PC-3 (cell line): Measurements from ENCODE around the gene FOXP3. TPM values are rescaled to one million over a fixed set of nuclear protein-coding genes. Genes with fewer than 3 reads are reported as not detected.

Experiments used
- ATAC-seq: fragments of 200-7000 bp; cut with Tn5 transposase; 2 replicates; pipeline ENCODE4 v1.9.1; 2020; ENCODE audit warnings: mild to moderate bottlenecking, moderate library complexity
- BruUV-seq: library from RNA; stranded (reverse); fragments of 400-500 nt; replicated peaks from 2 replicates; lab custom pipeline; 2021; lab: Mats Ljungman, UMichigan
- CTCF ChIA-PET: fragments of 300-600 bp; sonication (Branson Sonifier 250); formaldehyde crosslinking; loops from one replicate; lab custom pipeline; 2022; ENCODE audit warnings: antibody characterized with exemption; lab: Charles Lee
- POLR2A ChIA-PET: fragments of 300-600 bp; sonication (Branson Sonifier 250); formaldehyde crosslinking; loops from one replicate; lab custom pipeline; 2022; ENCODE audit warnings: antibody characterized with exemption; ENCODE audit not compliant: unreplicated experiment; lab: Charles Lee
- DNase-seq: peaks from one replicate; pipeline ENCODE4 v3.0.0-alpha.2; 2015
- H2AFZ ChIP-seq: fragments of 300-600 bp; sonication (generic); 2 replicates; pipeline ENCODE4 v1.6.0; 2016; ENCODE audit warnings: antibody characterized with exemption, low read length
- H3F3A ChIP-seq: fragments of 300-600 bp; sonication (generic); one replicate; pipeline ENCODE4 v1.6.0; 2017; ENCODE audit warnings: antibody characterized with exemption, low read length, control low read depth, mild to moderate bottlenecking; ENCODE audit not compliant: unreplicated experiment
- H3K27ac ChIP-seq: fragments of 300-600 bp; sonication (generic); 2 replicates; pipeline ENCODE4 v1.5.1; 2016; ENCODE audit warnings: mild to moderate bottlenecking, low read length
- H3K27me3 ChIP-seq: fragments of 300-600 bp; sonication (generic); 2 replicates; pipeline ENCODE4 v1.6.1; 2016; ENCODE audit warnings: low read length, mixed read lengths
- H3K36me3 ChIP-seq: fragments of 300-600 bp; sonication (generic); 2 replicates; pipeline ENCODE4 v1.6.1; 2016; ENCODE audit warnings: low read depth, mixed run types, low read length, mixed read lengths
- H3K4me1 ChIP-seq: fragments of 300-600 bp; sonication (generic); 2 replicates; pipeline ENCODE4 v1.5.1; 2016; ENCODE audit warnings: low read length; ENCODE audit not compliant: insufficient read depth
- H3K4me2 ChIP-seq: fragments of 300-600 bp; sonication (generic); 2 replicates; pipeline ENCODE4 v1.6.0; 2016; ENCODE audit warnings: low read length
- H3K4me3 ChIP-seq: fragments of 300-600 bp; sonication (generic); 2 replicates; pipeline ENCODE4 v1.5.1; 2016; ENCODE audit warnings: mild to moderate bottlenecking, low read length, mixed read lengths
- H3K79me2 ChIP-seq: fragments of 300-600 bp; sonication (generic); 2 replicates; pipeline ENCODE4 v1.6.1; 2017; ENCODE audit warnings: low read length, mixed read lengths
- H3K9ac ChIP-seq: fragments of 300-600 bp; sonication (generic); 2 replicates; pipeline ENCODE4 v1.6.0; 2016; ENCODE audit warnings: mild to moderate bottlenecking, low read length
- H3K9me2 ChIP-seq: fragments of 300-600 bp; sonication (generic); replicated peaks from 2 replicates; pipeline ENCODE4 v1.6.1; 2016; ENCODE audit warnings: mixed run types, low read length, mixed read lengths
- H3K9me3 ChIP-seq: fragments of 300-600 bp; sonication (generic); 2 replicates; pipeline ENCODE4 v1.6.1; 2016; ENCODE audit warnings: low read length, mixed read lengths
- H4K20me1 ChIP-seq: fragments of 300-600 bp; sonication (generic); 2 replicates; pipeline ENCODE4 v1.6.1; 2016; ENCODE audit warnings: low read length, mixed read lengths
- CTCF ChIP-seq: fragments of 300-600 bp; sonication (generic); conservative IDR thresholded peaks from 2 replicates; pipeline ENCODE4 v1.5.1; 2017; ENCODE audit warnings: antibody characterized with exemption, low read depth, mild to moderate bottlenecking, low read length
- EZH2 ChIP-seq: fragments of 300-600 bp; sonication (generic); IDR thresholded peaks from one replicate; pipeline ENCODE4 v1.6.1; 2017; ENCODE audit warnings: antibody characterized with exemption, mild to moderate bottlenecking, low read length; ENCODE audit not compliant: unreplicated experiment
- EZH2phosphoT487 ChIP-seq: fragments of 300-600 bp; sonication (generic); IDR thresholded peaks from 2 replicates; pipeline ENCODE4 v1.6.1; 2018; ENCODE audit warnings: mild to moderate bottlenecking, antibody characterized with exemption, low read length, borderline replicate concordance
- intact Hi-C: fragments of 100-400 bp; cut with micrococcal nuclease; formaldehyde crosslinking; loops from 2 replicates; pipeline ENCODE4 v1.9.0; 2023
- total RNA-seq: library from RNA; depleted of rRNA; stranded (reverse); fragments of >200 nt; gene quantifications from 2 replicates; pipeline ENCODE4 v1.2.3, GENCODE V29; 2014

The FOXP3 gene
- total RNA-seq, 1 experiment from 2014 or later, result not detected

DNA sequence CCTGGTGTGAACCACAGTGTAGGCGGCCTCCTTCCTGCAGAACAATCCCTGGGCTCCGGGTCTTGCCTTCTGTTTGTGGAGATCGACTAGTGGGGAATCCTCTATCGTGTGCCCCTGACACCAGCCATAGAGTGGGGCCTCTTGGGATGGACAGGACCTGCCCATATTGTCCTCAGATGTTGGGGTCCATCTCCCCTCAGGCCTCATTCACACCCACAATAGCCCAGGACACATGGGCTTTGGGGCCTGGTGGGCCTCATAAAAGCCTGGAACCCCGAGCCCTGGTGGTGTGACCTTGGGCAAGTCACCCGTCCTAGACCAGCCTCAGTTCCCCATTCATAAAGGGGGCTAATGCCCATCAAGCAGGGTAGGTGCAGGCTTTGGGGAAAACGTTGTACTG lies 25.7 kb upstream of the FOXP3 start:
- ChIA-PET CTCF (no interaction called here), POLR2A (no interaction called here)
- intact Hi-C loops, result no loop called here
- Histone ChIP-seq H3K27ac (no peak overlapping the region), H3K9ac (no peak overlapping the region), H3K9me2 (no peaks in the 10 kb centered on the region), H4K20me1 (no peaks in the 10 kb centered on the region), H2AFZ (no peak overlapping the region), H3F3A (no peaks in the 10 kb centered on the region), H3K27me3 (no peaks in the 10 kb centered on the region), H3K36me3 (no peaks in the 10 kb centered on the region), H3K4me1 (no peaks in the 10 kb centered on the region), H3K9me3 (no peaks in the 10 kb centered on the region), H3K4me3 (no peak overlapping the region), H3K79me2 (no peaks in the 10 kb centered on the region), H3K4me2 (no peak overlapping the region)
- ATAC-seq (no peak), DNase-seq (no peak)
- TF ChIP-seq EZH2phosphoT487 (no peak), EZH2 (no peak), CTCF (no peak)
- BruUV-seq, result no TSS peak

GRCh38 chrX:49287665-49288064 lies 23.2 kb upstream of the FOXP3 start:
- no peaks in the 10 kb centered on the region for H3K9me3 ChIP-seq
- no peak overlapping the region for H2AFZ ChIP-seq
- BruUV-seq, result no TSS peak
- no peaks in the 10 kb centered on the region for H3K27me3 ChIP-seq
- no peaks in the 10 kb centered on the region for H3K9me2 ChIP-seq
- ChIA-PET CTCF (no interaction called here), POLR2A (no interaction called here)
- no peaks in the 10 kb centered on the region for H3F3A ChIP-seq
- no peaks in the 10 kb centered on the region for H4K20me1 ChIP-seq
- H3K27ac ChIP-seq, result no peak overlapping the region
- H3K4me1 ChIP-seq, result no peaks in the 10 kb centered on the region
- H3K79me2 ChIP-seq, result no peaks in the 10 kb centered on the region
- DNase-seq (no peak), ATAC-seq (no peak)
- intact Hi-C loops, result no loop called here
- TF ChIP-seq EZH2phosphoT487 (no peak), EZH2 (no peak), CTCF (no peak)
- no peak overlapping the region for H3K4me2 ChIP-seq
- no peak overlapping the region for H3K4me3 ChIP-seq
- H3K9ac ChIP-seq, result no peak overlapping the region
- no peaks in the 10 kb centered on the region for H3K36me3 ChIP-seq

GRCh38 chrX:49286581-49286980 lies 22.1 kb upstream of the FOXP3 start:
- Histone ChIP-seq H3K27me3 (no peaks in the 10 kb centered on the region), H2AFZ (no peak overlapping the region), H3K4me1 (no peaks in the 10 kb centered on the region), H3F3A (no peaks in the 10 kb centered on the region), H3K9me3 (no peaks in the 10 kb centered on the region), H3K4me2 (no peak overlapping the region), H3K79me2 (no peaks in the 10 kb centered on the region), H3K9ac (no peak overlapping the region), H4K20me1 (no peaks in the 10 kb centered on the region), H3K36me3 (no peaks in the 10 kb centered on the region), H3K4me3 (no peak overlapping the region), H3K9me2 (no peaks in the 10 kb centered on the region), H3K27ac (no peak overlapping the region)
- CTCF ChIA-PET, result no interaction called here
- POLR2A ChIA-PET, result no interaction called here
- no peak for TF ChIP-seq CTCF
- no peak for TF ChIP-seq EZH2
- TF ChIP-seq EZH2phosphoT487, result no peak
- BruUV-seq, result no TSS peak
- ATAC-seq (no peak), DNase-seq (no peak)
- intact Hi-C loops, result no loop called here
